Activated CD4-positive, alpha-beta T cell treated with anti-CD3 and anti-CD28 coated beads for 24 hours (primary cell): ENCODE measurements around the gene PSMB1.
"Not testable (repeated sequence)": the region's sequence is repeated elsewhere in the genome, so short reads cannot be mapped to it uniquely, and the experiment has no call there.

Experiments
- DNase-seq, 2 donors: peaks; one replicate each; pipeline ENCODE4 v3.0.0-alpha.2; 2020; ENCODE audit warnings: low read depth in 2 of 2

The PSMB1 gene

DNA sequence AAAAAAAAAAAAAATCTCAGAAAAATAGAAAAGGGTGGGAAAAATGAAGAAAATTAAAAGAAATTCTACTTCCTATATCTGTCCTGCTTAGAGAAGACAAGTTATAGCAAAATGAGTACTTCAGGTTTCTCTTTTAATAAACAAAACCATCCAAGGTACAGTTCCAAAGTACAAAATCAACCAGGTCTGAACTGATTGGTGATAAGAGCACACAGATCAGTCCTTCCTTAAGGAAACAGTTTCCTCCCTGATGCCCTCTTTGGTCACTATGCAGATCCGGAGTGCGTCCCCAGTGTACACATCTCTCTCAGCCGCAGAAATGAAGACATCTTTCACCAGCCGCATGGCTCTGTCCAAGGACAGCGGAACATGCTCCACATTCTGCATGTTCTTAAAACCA, 18.1 kb downstream of the PSMB1 start:
- no peak for DNase-seq

DNA sequence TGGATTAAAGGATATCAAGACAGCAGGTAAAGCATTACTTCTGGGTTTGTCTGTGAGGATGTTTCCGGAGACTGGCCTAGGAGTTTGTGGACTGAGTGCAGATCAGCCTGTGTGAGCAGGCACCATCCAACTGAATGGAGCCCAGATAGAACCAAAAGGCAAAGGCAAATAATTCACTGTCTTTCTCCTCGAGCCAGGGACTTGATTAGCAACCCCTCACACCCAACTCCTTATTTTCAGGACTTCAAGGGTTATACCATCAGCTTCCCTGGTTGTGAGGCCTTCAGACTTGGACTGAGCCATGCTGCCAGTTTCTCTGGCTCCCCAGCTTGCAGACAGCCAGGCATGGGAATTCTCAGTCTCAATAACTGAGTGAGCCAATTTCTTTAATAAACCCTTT, 19.3 kb downstream of the PSMB1 start:
- no peak for DNase-seq

DNA sequence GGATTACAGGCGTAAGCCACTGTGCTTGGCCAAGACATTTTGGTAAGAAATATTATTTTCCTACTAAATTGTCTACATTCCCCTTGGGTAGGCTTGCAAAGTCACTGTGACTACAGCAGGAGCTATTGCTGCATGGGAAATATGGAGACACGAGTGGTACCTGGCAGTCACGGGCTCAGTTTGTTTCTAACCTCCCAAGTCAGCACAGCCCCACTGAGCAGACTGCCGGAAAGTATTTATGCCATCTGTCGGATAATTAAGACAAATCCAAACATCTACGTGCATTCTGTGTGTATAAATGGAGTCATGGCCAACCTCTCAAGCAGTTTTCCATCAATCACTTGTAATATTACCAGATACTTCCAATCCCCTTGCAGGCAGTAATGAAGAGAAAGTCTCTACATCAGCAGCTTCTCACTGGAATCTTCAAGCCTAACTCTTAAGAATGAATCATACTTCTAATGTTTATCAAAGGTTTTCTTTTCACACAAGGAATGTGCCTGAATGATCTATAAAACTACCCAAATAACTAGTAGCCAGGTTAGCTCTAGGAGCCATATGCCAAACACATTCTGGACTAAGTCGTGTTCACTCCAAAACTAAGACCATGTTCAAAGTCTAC, 20.1 kb downstream of the PSMB1 start:
- no peak for DNase-seq

DNA sequence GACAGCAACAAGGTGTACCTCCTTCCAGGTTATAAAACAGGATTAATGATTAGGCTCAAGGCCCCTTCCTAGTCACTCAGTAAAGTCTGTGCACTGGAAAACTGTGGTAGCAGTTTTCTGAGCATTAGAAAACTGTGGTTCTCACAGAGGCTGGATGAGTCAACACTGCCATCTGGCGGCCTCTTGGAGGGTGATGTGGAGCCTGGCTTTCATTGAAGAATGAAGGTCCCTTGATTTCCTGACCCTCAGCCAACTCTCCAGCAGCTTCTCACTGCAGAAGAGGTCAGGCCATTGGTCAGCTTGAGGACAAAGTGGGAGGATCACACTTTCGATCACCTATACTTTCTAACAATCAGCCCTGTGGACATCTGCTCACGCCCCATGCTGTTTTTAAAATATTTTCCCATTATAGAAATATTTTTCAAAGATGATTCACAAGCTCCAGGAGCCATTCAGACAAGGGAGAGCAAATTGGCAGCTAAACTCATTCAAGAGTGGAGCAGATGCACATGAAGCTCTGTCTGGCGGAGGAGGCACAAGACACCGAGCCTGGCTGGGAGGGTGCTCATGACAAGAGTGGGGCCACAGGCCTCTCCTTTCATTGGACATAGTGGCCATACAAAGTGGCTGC, 23.2 kb downstream of the PSMB1 start:
- peak; percentile 42 to 43 for DNase-seq

- DNase-seq, result not testable (repeated sequence)
These were observed 25.1 kb downstream of the PSMB1 start for GRCh38 chr6:170527995-170528394.

DNA sequence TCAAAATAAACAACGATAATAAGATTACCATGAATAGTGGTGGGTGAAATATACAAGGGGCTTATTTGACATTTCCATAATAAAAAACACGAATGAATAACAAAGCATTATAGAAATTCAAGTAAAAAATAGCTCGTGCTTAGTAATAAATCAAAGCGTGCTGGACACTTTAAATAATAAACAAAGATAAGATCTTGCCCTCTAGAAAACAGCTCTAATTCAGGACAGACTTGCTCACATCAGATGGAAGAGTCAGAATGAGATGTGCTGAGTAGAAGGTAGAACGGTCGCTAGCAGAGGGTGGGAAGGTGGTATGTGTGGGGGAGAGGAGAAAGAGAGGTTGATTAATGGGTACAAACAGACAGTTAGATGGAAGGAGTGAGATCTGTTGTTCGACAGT, 27.3 kb downstream of the PSMB1 start:
- DNase-seq, result no peak

- no peak for DNase-seq
These were observed 29.0 kb downstream of the PSMB1 start for GRCh38 chr6:170524172-170524502.

DNA sequence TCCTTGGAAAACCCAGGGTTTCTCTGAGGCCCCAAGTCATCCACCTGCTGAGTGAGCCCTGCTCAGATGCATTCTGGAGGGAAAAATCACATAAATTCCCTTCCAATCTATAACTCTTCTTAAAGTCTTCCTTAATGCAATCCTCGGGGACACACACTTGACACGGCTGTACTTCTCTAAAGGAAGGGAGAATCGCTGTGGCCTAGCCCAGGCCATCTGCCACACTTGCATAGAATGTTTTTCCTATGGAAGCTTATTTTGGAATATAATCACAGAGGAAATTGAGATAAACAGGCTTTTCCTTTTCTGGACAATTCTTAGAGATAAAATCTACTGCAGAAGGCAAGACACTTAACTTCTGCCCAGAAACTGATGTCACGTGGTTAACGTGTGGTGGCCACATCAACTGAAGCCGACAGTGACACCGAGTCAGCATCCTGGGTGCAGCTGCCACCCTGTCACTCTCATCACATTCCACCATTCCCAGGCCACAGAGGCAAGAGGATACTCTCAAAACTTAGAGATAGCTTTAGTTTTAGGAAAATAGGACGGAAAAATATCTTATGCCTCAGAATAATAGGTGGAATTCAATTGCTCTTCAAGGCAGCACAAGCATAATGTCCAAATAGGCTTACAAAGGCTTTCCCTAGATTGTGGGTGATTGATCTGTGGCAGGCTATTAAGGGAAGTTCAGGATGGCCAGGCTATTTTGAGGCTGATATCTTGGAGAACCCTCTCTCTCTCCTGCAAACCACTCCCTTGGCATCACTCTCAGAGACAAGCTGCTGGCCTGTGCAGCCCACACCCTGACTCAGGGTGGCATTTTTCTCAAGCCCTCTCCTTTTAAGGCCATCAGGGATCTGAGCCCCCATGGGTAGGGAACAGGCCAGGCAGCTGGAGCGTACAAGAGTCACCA, 29.6 kb downstream of the PSMB1 start:
- no peak for DNase-seq

DNA sequence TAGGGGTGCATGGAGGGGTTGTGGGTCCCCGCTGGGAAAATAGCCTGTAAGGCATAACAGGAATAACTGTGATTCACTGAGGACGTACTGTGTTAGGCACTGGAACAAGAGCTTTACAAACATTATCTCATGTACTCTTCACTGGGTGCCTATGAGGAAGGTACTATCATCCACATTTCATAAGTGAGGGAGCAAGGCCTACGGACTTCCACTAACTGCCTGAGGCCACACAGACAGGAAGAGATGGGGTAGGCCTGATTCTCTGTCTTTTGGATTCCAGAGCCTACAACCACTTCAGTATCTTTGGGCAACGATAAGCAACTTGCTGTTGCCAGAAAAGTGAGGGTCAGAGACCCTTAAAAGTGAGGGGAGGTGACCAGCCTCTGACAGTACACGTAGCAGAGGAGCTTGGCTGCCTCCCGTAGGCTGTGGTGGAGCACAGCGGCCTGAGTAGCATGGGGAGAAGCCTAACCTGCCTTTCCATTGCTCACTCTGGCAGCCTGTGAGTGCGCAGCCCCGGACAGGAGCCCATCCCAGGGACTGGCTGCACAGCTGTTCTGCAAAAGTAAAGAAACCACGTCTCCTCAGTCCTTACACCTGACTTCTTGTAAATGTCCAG, 30.4 kb downstream of the PSMB1 start:
- no peak for DNase-seq

- DNase-seq, result no peak
These were observed 36.1 kb downstream of the PSMB1 start for GRCh38 chr6:170516783-170517616.

- no peak for DNase-seq
These were observed 38.2 kb downstream of the PSMB1 start for GRCh38 chr6:170514908-170515307.

- DNase-seq, result no peak
These were observed 40.9 kb downstream of the PSMB1 start for GRCh38 chr6:170512249-170512648.

GRCh38 chr6:170510631-170511030, 42.5 kb downstream of the PSMB1 start:
- DNase-seq, result no peak

DNA sequence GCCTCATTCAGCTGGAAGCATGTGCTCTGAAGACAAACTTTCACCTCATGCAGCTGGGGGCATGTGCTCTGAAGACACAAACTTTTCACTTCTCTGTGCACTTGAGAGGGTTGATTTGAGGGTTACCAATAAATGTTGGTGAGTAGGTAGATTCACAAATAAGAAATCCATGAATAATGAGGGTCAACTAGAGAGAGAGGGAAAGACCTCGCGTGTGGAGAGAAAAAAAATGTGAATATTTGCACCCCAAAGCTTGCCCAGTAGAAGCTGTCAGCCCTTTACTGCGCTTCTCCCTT, 43.4 kb downstream of the PSMB1 start:
- no peak for DNase-seq

- not testable (repeated sequence) for DNase-seq
These were observed 44.0 kb downstream of the PSMB1 start for GRCh38 chr6:170508892-170509722.

DNA sequence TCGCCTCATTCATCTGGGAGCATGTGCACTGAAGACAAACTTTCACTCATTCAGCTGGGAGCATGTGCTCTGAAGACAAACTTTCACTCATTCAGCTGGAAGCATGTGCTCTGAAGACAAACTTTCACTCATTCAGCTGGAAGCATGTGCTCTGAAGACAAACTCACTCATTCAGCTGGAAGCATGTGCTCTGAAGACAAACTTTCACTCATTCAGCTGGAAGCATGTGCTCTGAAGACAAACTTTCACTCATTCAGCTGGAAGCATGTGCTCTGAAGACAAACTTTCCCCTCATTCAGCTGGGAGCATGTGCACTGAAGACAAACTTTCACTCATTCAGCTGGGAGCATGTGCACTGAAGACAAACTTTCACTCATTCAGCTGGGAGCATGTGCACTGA, 44.8 kb downstream of the PSMB1 start:
- DNase-seq, result not testable (repeated sequence)

GRCh38 chr6:170507728-170508127, 45.4 kb downstream of the PSMB1 start:
- not testable (repeated sequence) for DNase-seq

- no peak for DNase-seq
These were observed 46.7 kb downstream of the PSMB1 start for GRCh38 chr6:170506446-170506845.

- DNase-seq, result no peak
These were observed 47.8 kb downstream of the PSMB1 start for GRCh38 chr6:170505306-170505705.

DNA sequence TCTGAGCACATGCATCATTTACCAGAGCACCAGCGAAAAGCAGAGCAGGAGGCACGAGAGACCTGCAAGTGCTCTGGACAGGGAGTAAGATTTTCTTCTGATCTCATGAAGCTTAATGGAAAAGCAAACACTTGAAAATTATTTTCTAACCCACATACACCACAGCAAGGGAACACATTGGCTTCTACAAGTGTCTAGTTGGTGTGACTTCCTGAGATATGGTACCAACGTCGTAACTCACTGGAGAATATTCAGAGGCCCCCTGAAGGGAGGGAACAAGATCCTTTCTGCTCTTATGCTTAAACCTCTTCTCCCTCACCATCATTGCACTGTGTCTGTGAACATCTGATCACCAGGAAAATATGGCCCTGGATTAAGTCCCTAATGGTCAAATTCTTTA, 48.6 kb downstream of the PSMB1 start:
- no peak for DNase-seq

GRCh38 chr6:170503414-170503761, 49.7 kb downstream of the PSMB1 start:
- no peak for DNase-seq
